GM18505 (cell line): Measurements from ENCODE around the gene BARHL1.

Source experiments
- ATAC-seq: cut with Tn5 transposase; IDR thresholded peaks from one replicate; pipeline ENCODE4 v1.9.1; 2021; ENCODE audit not compliant: unreplicated experiment
- POLR2A ChIP-seq: IDR thresholded peaks from 4 replicates; pipeline ENCODE4 v1.6.1; 2011; ENCODE audit warnings: borderline replicate concordance; ENCODE audit not compliant: insufficient read depth, insufficient read length; ENCODE audit errors: extremely low read depth

BARHL1 gene

DNA sequence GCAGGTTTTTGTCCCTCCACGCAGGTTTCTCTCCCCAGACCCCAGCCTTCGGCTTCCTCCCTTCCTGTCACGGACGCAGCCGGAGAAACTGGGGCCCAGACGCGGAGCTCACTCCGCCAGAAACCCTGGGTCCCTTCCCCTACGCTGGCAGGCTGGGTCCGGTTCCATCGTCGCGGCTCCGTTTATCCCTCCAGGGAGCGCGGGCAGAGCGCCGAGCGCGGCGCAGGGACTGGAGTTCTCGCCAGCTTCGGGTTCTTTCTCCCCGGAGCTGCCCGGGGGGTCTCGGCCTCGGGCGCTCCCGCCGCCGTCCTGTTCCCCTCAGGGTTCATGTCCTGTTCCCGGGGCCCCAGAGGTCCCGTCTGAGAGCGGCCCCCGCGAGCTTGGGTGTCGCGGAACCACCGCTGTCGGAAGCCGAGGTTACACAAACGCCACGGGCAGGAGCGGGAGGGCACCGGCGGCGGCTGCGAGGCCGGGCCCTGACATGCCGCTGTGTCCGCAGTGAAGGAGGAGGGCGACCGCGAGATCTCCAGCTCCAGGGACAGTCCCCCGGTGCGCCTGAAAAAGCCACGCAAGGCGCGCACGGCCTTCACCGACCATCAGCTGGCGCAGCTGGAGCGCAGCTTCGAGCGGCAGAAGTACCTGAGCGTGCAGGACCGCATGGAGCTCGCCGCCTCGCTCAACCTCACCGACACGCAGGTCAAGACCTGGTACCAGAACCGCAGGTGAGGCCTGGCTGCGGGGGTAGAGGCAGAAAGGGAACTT lies 4.6 kb downstream of the BARHL1 start:
- ATAC-seq: no peak
- TF ChIP-seq POLR2A: no peak

DNA sequence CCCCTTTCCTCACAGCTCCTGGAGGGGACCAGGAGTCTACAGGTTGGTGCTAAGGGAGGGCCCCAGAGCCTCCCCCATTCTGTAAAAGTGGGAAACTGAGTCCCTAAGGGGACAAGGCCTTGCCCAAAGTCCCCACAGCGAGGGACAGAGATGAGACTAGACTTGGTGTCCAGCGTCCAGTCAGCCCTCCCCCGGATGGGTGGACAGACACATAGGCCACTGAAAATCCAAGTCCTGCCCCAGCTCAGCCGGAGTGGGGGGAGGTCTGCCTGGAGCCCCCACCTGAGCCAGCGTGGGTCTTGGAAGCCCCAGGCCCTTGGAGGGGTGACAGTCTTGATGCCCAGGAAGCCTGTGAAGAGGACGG lies 5.2 kb downstream of the BARHL1 start:
- no peak for TF ChIP-seq POLR2A
- no peak for ATAC-seq

DNA sequence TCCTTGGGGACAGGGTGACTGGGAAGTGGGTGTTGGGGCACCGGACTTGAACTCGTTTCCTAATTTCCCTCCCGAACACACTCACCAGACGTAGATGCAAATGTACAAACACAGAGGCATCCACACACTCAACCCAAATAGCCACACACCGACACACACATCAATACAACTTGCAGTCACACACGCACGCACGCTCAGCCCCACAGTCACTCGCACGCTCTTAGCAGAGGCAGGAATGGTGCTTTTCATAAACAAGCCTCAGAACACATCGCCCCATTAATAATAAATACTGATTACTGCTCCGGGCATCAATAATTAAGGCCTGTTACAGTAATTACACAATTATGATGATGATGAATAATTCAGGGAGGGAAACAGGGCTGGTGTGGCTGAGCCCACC lies 5.7 kb downstream of the BARHL1 start:
- no peak for ATAC-seq
- no peak for TF ChIP-seq POLR2A

DNA sequence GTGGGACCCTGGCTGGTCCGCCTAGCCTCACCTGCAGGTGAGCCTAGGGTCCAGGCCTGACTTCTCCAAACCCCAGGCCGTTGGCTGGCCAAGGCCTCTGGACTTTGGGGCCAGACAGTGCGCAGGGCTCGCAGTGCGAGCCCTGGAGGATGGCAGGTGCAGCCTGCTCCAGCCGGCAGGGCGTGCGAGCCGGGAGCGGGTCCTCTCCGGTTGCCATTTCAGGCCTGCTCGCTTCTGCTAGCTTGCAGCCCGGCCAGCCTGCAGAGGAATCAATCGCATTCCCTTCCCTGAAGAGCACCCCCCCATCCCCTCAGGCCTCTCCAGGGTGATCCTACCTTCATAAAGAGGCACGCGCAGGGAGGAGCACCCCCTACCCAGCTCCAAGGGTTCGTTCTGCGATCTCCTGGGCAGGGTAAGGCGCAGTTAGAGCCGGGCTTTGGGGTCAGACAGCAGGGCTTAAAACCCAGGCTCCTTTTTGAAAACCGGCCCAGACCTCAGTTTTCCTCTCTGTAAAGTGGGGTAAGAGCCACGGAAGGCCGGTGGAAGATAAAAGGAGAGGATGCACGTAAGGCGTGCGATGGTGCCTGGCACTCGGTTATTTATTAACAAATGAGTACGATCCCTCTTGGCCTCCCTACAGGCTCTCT lies 6.2 kb downstream of the BARHL1 start:
- TF ChIP-seq POLR2A: no peak
- no peak for ATAC-seq

DNA sequence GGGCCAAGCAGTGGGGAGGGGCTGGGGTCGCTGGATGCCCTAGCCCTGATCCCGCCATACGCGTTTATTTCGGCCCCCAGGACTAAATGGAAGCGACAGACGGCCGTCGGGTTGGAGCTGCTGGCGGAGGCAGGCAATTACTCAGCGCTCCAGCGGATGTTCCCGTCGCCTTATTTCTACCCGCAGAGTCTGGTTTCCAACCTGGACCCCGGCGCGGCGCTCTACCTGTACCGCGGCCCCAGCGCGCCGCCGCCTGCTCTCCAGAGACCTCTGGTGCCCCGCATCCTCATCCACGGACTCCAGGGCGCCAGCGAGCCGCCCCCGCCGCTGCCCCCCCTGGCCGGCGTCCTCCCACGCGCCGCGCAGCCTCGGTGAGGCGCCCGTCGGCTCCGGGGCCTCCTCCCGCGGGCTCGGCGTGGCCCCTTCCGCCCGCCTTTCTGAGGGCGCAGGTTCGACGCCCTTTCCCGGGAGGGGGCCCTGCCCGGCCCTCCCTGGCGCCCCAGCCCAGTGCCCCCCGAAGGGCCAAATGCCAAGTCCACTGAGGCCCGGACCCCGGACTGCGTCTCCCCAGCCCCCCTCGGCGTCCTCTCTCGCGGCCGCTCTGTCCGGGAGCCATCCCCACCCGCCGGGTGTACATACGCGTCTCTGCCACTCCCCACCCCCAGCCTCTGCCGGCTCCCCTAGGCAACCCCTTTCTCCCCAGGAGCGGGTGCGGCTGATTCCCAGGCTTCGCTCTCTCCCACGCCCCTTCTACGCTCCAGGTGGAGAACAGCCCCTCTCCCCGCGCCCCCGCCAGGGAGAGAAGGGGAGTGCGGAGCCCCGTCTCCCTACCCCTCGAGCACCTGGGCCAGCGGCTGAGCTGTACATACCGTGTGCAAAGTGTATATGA lies 7.0 kb downstream of the BARHL1 start:
- no peak for ATAC-seq

DNA sequence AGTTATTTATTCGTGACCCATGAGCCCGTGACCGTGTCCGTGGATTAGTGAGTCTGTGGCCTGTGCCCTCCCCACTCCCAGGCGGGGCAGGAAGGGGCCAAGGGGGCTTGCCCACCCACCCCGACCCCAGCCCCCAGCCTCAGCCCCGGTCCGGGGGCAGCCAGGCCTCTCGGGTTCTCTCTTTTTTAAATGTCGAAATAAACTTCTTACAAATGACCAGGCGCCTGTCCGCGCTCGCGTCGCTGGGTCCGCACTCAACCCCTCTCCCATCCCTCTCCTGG lies 7.6 kb downstream of the BARHL1 start:
- no peak for TF ChIP-seq POLR2A
- ATAC-seq: no peak

More for the DNA sequence above, 7.0 kb downstream of the BARHL1 start:
- no peak for TF ChIP-seq POLR2A

DNA sequence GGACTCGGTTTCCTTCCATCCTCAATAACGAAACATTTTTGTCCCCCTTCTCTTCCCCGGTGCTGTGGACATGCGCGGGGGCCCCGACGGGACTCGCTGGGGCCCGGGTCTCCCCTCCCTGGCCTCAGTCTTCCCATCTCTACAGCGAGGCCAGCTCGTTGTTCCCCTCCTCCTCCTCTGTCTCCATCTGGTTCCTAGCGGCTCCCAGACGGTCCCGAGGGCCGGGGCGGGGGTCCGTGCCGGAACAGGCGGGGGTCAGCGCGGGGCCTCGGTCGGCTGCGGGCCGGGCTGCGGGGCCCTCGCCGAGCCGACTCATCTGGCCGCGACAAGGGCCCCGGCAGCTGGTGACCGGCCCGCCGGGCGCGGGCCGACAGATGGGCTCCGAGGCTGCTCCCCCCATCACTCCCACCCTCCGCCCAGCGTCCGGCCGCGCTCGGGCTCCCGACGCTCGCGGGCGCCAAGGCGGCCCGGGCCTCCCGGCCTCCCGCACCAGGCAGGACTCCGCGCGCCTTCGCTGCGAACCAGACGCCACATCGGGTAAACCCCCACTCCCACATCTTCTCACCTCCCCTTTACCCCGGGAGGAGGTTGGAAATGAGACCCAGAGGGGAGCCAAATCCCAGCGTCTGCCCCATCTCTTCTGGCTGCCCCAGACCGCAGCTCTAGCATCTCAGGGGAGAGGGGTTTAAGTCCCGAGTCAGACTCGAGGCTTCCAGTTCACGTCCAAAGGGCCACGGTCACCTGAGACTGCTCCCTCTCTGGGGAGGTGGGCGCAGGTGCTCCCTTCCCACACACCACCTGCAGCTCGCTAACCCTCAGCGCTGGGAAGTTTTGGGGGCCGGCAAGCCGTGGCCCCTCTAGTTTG lies 8.1 kb downstream of the BARHL1 start:
- ATAC-seq: no peak
- TF ChIP-seq POLR2A: no peak

DNA sequence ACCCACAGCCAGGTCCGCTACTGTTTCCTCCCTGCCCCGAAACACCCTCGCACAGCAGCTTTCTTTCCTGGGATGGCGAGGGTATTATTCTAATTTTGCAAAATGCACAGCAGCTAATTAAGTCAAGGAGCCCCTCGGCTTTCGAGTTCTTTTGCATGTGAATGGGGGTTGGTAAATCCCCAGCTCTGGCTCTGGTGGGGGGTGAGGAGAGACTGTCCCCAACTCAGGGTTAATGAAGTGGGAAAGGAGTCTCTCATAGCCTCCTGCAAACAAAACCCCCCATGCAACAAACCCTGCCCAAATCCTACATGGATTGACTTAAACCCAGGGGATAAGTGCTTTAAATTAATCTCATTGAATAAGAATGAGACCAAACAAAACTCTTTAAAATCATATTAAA lies 8.8 kb downstream of the BARHL1 start:
- ATAC-seq: no peak

DNA sequence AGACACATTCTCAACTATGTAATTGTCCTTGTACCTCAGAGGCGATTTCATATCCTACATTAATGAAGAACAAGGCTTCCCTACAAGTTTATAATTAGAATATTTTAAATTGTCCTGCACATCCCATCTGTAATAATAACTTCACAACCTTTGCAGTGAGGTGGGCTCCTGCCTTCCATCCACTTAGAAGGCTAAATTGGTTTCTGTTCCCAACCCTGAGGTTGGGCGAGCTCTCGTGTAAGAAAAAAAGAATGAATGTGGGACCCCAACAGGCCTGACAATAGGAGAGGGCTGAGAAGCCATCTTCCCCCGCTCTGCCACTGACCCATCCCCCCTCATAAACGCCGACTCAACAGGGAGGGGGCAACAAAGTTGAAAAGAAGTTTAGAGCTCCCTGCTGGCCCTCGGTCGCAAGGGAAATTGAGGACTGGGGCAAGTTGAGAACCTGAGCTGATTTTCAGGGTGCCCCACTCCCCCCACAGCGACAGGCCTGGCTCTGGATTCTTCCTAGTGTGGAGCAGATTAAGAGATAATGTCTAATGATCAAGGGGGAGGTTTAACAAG lies 9.4 kb downstream of the BARHL1 start:
- no peak for ATAC-seq
- no peak for TF ChIP-seq POLR2A

More for the DNA sequence above, 8.8 kb downstream of the BARHL1 start:
- no peak for TF ChIP-seq POLR2A

DNA sequence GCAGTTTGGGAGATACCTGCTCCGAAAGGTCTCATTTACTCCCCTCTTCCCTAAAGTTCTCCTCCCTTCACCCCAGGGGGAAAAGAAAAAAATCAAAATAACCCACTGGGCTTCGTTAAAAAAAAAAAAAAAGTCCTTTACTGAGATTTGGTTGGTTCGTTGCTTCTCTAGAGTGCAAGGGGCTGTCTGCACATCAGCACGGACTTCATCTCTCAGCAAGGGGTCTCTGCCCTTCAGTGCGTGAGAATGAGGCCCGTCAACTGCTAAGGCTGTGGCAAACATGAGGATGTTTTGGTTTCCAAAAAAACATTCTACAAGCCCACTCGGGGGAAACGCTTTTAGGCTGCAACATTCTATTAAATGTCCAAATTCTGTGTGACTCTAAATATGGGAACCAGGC lies 10.0 kb downstream of the BARHL1 start:
- TF ChIP-seq POLR2A: no peak
- ATAC-seq: no peak

DNA sequence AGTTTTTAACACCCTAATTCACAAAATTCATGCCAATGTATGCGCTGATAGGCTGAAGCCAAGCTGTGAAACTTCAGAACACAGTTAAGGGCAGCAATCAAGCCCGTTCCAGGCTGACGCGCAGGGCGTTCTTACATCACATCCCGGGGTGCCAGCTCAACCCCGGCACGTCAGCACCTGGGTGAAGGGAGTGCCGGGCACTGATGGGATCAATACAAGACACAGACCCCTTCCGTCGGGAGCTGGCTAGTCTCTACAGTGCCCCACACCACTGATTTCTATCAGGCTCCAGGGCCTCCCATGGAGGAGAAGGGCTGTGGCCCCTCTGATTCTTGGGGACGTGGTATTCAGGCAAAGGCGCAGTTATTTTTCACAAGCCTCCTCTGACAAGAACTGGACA lies 12.0 kb downstream of the BARHL1 start:
- no peak for TF ChIP-seq POLR2A
- ATAC-seq: no peak

DNA sequence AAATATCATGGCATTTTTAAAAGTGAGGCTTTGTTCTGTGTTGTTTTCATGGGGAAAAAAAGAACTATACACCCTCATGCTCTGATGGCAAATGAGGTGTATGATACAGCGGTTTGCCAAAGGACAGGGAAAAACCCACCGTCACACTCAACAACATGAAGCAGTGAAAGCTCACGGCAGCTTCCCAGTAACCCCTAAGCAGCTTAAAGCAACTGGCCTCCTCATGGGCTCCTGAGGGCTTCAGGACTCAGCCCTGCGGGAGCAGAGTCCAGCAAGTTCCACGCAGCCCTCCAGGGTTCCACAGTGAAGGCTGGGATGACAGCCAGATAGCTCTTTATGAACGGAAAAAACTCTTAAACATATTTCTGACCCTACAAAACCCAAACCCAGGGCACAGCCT lies 12.9 kb downstream of the BARHL1 start:
- no peak for TF ChIP-seq POLR2A
- ATAC-seq: no peak

DNA sequence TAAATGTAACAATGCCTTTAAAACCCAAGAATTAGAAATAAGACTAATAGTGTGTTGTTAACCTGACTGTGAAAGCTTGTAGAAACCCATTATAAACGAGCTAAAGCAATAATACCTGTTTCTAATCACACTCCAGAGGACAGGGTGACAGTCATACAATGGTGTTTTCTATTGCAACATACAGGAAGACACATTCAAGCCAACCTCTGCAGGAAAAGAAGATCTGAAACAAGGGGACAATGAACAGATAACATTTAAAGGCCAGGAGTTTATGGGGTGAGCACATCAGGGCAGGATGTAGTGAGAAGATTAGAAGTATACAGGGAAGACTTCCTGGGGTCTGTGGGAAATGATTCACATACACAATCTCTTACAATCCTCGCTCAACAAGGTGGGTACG lies 13.8 kb downstream of the BARHL1 start:
- no peak for ATAC-seq
- no peak for TF ChIP-seq POLR2A
